Measurements from ENCODE around the gene CRLF2. TPM values are rescaled to one million over a fixed set of nuclear protein-coding genes. Genes with fewer than 3 reads are reported as not detected.

CRLF2 gene
- polyA plus RNA-seq, 2 of the 4 experiments (the other 2 are of a cell fraction): 0.08 to 0.37 TPM

DNA sequence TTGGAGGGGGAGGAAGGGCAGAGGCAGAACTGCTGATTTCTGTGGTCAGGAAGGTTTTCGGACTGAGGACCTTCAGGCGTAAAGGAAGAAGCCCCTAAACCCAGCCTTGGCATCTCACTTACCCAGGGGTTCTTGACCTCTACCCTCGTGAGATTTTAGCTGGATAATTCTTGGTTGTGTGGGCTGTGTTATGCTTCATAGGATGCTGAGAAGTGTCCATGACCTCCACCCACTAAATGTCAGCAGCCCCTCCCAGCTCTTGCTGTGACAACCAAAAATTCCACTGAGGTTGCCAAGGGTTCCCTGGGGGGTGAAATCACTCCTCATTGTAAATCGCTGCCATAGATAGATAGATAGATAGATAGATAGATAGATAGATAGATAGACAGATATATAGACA lies 5.8 kb upstream of the CRLF2 start:
- H3K27ac ChIP-seq: no peak overlapping the region
- TF ChIP-seq CBX2 (IDR thresholded peaks at IDR 0.05; ENCODE audit: borderline replicate concordance, low read depth) (no peak), HOXB5 (CRISPR knock-in tag; IDR thresholded peaks at IDR 0.05) (no peak), TFCP2L1 (CRISPR knock-in tag; IDR thresholded peaks at IDR 0.05) (no peak)
- TF ChIP-seq, protein P1, sequence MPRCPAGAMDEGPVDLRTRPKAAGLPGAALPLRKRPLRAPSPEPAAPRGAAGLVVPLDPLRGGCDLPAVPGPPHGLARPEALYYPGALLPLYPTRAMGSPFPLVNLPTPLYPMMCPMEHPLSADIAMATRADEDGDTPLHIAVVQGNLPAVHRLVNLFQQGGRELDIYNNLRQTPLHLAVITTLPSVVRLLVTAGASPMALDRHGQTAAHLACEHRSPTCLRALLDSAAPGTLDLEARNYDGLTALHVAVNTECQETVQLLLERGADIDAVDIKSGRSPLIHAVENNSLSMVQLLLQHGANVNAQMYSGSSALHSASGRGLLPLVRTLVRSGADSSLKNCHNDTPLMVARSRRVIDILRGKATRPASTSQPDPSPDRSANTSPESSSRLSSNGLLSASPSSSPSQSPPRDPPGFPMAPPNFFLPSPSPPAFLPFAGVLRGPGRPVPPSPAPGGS (IDR thresholded peaks at IDR 0.05): no peak
- 59% methylated on average over 4 of the region's 4 CpGs for WGBS (ENCODE audit: missing lambda C conversion rate)
- no peak overlapping the region for H3K4me3 ChIP-seq
- 0 out of 3 replicates have a peak, but pooled peaks cover 5% of the 10 kb centered on the region for H3K4me1 ChIP-seq
- FAIRE-seq (no peak), DNase-seq (ENCODE audit: low read depth in 1 of 2, low spot score in 1 of 2) (no peak), ATAC-seq (no peak)
- peaks cover 11% of the 10 kb centered on the region for H3K9me3 ChIP-seq
- ChIA-PET POLR2A (no interaction called here), CTCF (no interaction called here)
- no peak overlapping the region for H3K4me2 ChIP-seq

DNA sequence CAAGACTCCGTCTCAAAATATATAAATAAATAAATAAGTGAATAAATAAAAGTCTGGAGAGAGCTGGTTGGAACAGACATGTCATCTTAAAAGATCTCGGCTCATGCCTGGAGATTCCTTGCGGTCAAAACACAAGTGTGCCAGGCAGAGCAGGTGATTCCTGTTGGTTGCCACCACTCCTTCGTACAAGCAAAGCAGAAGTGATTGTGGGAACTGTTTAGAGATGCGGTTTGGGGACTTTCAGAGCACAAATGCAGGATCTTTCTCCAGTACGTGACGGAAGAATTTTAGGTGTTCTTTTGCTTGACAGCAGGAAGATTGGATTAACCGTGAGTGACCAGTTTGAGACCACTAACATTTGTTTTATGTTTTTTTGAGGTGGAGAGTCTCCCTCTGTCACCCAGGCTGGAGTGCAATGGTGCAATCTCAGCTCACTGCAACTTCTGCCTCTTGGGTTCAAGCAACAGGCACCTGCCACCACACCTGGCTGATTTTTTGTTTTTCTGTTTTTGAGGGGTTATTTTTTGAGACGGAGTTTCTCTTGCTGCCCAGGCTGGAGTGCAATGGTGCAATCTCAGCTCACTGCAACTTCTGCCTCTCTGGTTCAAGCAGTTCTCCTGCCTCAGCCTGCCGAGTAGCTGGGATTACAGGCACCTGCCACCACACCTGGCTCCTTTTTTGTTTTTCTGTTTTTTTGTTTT lies 2.8 kb upstream of the CRLF2 start:
- no peak overlapping the region for H3K4me3 ChIP-seq
- ATAC-seq (no peak), FAIRE-seq (no peak), DNase-seq (ENCODE audit: low read depth in 1 of 2, low spot score in 1 of 2) (no peak)
- no peak overlapping the region for H3K27ac ChIP-seq
- no peak overlapping the region for H3K4me2 ChIP-seq
- WGBS (ENCODE audit: missing lambda C conversion rate): 67% methylated on average over 10 of the region's 10 CpGs
- no peaks in the 10 kb centered on the region for H3K9me3 ChIP-seq
- ChIA-PET POLR2A (no interaction called here), CTCF (no interaction called here)
- no peak for TF ChIP-seq ZC3H11A (IDR thresholded peaks at IDR 0.05)
- no peak for TF ChIP-seq HDAC2 (IDR thresholded peaks at IDR 0.05)
- no peak for TF ChIP-seq FOSL2 (IDR thresholded peaks at IDR 0.05)
- no peak for TF ChIP-seq FOSL2 (CRISPR knock-in tag; IDR thresholded peaks at IDR 0.05)
- TF ChIP-seq RFX5 (IDR thresholded peaks at IDR 0.05): no peak
- TF ChIP-seq RNF2 (IDR thresholded peaks at IDR 0.05; ENCODE audit: borderline replicate concordance, low read depth): no peak
- no peak for TF ChIP-seq EP300 (IDR thresholded peaks at IDR 0.05)
- TF ChIP-seq, protein P2, sequence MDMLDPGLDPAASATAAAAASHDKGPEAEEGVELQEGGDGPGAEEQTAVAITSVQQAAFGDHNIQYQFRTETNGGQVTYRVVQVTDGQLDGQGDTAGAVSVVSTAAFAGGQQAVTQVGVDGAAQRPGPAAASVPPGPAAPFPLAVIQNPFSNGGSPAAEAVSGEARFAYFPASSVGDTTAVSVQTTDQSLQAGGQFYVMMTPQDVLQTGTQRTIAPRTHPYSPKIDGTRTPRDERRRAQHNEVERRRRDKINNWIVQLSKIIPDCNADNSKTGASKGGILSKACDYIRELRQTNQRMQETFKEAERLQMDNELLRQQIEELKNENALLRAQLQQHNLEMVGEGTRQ (IDR thresholded peaks at IDR 0.05): no peak
- TF ChIP-seq, protein P3, sequence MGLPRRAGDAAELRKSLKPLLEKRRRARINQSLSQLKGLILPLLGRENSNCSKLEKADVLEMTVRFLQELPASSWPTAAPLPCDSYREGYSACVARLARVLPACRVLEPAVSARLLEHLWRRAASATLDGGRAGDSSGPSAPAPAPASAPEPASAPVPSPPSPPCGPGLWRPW (IDR thresholded peaks at IDR 0.05): no peak
- TF ChIP-seq NR3C1 (IDR thresholded peaks at IDR 0.05): no peak
- TF ChIP-seq FOSB (CRISPR knock-in tag; IDR thresholded peaks at IDR 0.05): no peak
- TF ChIP-seq KDM5A (IDR thresholded peaks at IDR 0.05): no peak
- TF ChIP-seq TFCP2L1 (CRISPR knock-in tag; IDR thresholded peaks at IDR 0.05): no peak
- TF ChIP-seq ZFP36 (IDR thresholded peaks at IDR 0.05; ENCODE audit: borderline replicate concordance, partially characterized antibody): no peak
- TF ChIP-seq, protein P4, sequence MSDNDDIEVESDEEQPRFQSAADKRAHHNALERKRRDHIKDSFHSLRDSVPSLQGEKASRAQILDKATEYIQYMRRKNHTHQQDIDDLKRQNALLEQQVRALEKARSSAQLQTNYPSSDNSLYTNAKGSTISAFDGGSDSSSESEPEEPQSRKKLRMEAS (IDR thresholded peaks at IDR 0.05): no peak
- TF ChIP-seq ZNF302 (CRISPR knock-in tag; IDR thresholded peaks at IDR 0.05): no peak
- TF ChIP-seq, protein P5, sequence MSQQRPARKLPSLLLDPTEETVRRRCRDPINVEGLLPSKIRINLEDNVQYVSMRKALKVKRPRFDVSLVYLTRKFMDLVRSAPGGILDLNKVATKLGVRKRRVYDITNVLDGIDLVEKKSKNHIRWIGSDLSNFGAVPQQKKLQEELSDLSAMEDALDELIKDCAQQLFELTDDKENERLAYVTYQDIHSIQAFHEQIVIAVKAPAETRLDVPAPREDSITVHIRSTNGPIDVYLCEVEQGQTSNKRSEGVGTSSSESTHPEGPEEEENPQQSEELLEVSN (IDR thresholded peaks at IDR 0.05; ENCODE audit: borderline replicate concordance, low read depth): no peak
- no peak for TF ChIP-seq HOXB5 (CRISPR knock-in tag; IDR thresholded peaks at IDR 0.05)
- TF ChIP-seq CBX8 (IDR thresholded peaks at IDR 0.05): no peak
- TF ChIP-seq JUN (IDR thresholded peaks at IDR 0.05): no peak
- no peak for TF ChIP-seq CHD4 (IDR thresholded peaks at IDR 0.05; ENCODE audit: borderline replicate concordance)
- peaks cover 6% of the 10 kb centered on the region; the same call in 2 of the 3 replicates for H3K4me1 ChIP-seq
